Ishikawa (cell line): Measurements from ENCODE around the gene PAX2.

Source experiments
- EP300 ChIP-seq: IDR thresholded peaks from 2 replicates; pipeline ENCODE4 v1.6.1; 2012; ENCODE audit warnings: borderline replicate concordance
- FOXM1 ChIP-seq: IDR thresholded peaks from 2 replicates; pipeline ENCODE4 v1.6.1; 2012; ENCODE audit warnings: low read depth, borderline replicate concordance
- MAX ChIP-seq: IDR thresholded peaks from 2 replicates; pipeline ENCODE4 v1.6.1; 2012
- RAD21 ChIP-seq: IDR thresholded peaks from 2 replicates; pipeline ENCODE4 v1.6.1; 2012; ENCODE audit warnings: low read depth
- REST ChIP-seq: IDR thresholded peaks from 2 replicates; pipeline ENCODE4 v1.6.1; 2012; ENCODE audit warnings: low read depth, mild to moderate bottlenecking
- TAF1 ChIP-seq: IDR thresholded peaks from 2 replicates; pipeline ENCODE4 v1.6.1; 2012; ENCODE audit warnings: low read depth, mild to moderate bottlenecking
- TCF12 ChIP-seq: IDR thresholded peaks from 2 replicates; pipeline ENCODE4 v1.6.1; 2012; ENCODE audit warnings: low read depth
- TEAD4 ChIP-seq: IDR thresholded peaks from 2 replicates; pipeline ENCODE4 v1.6.1; 2012
- YY1 ChIP-seq: IDR thresholded peaks from 2 replicates; pipeline ENCODE4 v1.6.1; 2012; ENCODE audit warnings: low read depth
- ZBTB7A ChIP-seq: IDR thresholded peaks from 2 replicates; pipeline ENCODE4 v1.6.1; 2012; ENCODE audit warnings: low read depth

GRCh38 chr10:100873827-100874326, 128.5 kb downstream of the PAX2 start:
- TF ChIP-seq EP300 (no peak), FOXM1 (no peak), ZBTB7A (no peak), YY1 (no peak), REST (no peak), TAF1 (no peak), RAD21 (no peak), TCF12 (no peak), MAX (no peak), TEAD4 (no peak)
